KBM-7 (cell line): ENCODE data around the gene GPRASP1.
"Not testable (repeated sequence)": the region's sequence is repeated elsewhere in the genome, so short reads cannot be mapped to it uniquely, and the experiment has no call there.

Source experiments
- DNase-seq: peaks from one replicate; pipeline ENCODE4 v3.0.0-alpha.2; 2015
- in situ Hi-C: fragments of 300-500 bp; cut with MboI; formaldehyde crosslinking; loops from 2 replicates; pipeline ENCODE4 v1.14.3; 2020; ENCODE audit warnings: low sequenced_read_pairs, low pct_unique_long_range_greater_than_20kb, mixed read lengths

The GPRASP1 gene, protein sequence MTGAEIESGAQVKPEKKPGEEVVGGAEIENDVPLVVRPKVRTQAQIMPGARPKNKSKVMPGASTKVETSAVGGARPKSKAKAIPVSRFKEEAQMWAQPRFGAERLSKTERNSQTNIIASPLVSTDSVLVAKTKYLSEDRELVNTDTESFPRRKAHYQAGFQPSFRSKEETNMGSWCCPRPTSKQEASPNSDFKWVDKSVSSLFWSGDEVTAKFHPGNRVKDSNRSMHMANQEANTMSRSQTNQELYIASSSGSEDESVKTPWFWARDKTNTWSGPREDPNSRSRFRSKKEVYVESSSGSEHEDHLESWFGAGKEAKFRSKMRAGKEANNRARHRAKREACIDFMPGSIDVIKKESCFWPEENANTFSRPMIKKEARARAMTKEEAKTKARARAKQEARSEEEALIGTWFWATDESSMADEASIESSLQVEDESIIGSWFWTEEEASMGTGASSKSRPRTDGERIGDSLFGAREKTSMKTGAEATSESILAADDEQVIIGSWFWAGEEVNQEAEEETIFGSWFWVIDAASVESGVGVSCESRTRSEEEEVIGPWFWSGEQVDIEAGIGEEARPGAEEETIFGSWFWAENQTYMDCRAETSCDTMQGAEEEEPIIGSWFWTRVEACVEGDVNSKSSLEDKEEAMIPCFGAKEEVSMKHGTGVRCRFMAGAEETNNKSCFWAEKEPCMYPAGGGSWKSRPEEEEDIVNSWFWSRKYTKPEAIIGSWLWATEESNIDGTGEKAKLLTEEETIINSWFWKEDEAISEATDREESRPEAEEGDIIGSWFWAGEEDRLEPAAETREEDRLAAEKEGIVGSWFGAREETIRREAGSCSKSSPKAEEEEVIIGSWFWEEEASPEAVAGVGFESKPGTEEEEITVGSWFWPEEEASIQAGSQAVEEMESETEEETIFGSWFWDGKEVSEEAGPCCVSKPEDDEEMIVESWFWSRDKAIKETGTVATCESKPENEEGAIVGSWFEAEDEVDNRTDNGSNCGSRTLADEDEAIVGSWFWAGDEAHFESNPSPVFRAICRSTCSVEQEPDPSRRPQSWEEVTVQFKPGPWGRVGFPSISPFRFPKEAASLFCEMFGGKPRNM (N-terminal part only)

GRCh38 chrX:102651242-102652011 is at the start of gene GPRASP1:
Gene GPRASP1 (plus strand): TSS chrX:102651483. CDS start chrX:102653914, 2,431 bp downstream.
- DNase-seq = no peak
- in situ Hi-C loops = no loop called here

GRCh38 chrX:102604327-102604726 is 47.0 kb upstream of the GPRASP1 start:
- in situ Hi-C loops = no loop called here
- DNase-seq = peak; percentile 11

- in situ Hi-C loops = no loop called here
- DNase-seq = no peak
These were observed 45.2 kb upstream of the GPRASP1 start for GRCh38 chrX:102606115-102606514.

- DNase-seq = no peak
These were observed 40.4 kb upstream of the GPRASP1 start for GRCh38 chrX:102610905-102611304.

DNA sequence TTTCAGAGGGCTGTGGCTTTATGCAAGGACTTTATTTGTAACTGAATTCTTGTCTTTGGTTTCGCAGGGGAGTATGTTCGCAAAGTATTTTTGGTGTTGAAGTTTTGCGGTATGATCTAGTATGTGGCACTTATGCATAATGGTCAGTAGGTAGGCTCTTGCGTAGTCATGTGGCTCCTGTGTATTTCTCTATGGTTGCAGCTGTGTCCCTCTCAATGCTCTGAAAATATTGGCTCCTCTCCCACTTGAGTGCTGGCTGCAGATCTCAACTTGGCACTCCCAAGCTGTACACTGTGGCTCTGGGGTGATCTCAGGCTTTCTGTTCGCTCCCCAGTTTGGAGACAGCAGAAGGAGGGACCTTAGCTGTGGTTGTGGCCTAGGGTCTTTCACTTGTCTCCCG is 27.2 kb upstream of the GPRASP1 start:
- DNase-seq = no peak
- in situ Hi-C loops = no loop called here

More at GRCh38 chrX:102610905-102611304, 40.4 kb upstream of the GPRASP1 start:
- in situ Hi-C loops = no loop called here

DNA sequence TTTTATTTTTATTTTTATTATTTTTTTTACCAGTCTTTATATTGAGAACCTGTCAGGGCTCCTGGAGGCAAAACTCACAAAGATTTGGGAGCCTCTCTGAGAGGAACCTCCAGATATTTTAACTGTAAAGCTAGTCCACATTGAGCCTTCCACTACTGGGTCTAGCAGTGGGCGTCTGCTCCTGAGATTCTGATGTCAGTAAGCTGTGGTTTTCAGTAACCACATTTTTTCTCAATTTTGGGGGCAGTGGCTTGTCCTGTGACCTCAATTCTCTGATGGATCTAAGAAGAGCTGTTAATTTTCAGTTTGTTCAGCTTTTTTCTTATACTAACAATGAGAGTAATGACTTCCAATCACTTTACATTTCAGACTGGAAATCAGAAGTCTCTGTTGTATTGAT is 23.6 kb upstream of the GPRASP1 start:
- in situ Hi-C loops = no loop called here
- DNase-seq = no peak

- in situ Hi-C loops = no loop called here
- DNase-seq = no peak
These were observed 13.7 kb upstream of the GPRASP1 start for GRCh38 chrX:102637561-102637960.

DNA sequence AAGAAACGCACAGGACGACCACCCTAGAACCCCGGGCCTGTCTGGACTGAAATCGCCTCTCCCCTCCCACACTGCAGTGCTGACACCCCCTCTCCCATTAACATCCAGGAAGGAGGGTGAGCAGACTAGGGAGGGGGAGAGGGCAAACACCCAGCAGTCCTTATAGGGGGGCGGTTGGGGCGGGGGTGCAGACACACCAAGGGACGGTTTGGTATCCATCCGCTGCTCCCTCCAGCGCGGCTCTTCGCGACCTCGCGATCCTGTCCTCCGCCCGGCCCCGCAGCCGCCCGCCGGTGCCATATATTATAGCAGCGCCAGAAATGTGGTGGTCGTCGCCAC is 411 bp upstream of the GPRASP1 start:
- in situ Hi-C loops = no loop called here
- no peak for DNase-seq

GRCh38 chrX:102652031-102652688 is 877 bp downstream of the GPRASP1 start:
- in situ Hi-C loops = no loop called here
- no peak for DNase-seq

GRCh38 chrX:102654696-102655095 is 3.4 kb downstream of the GPRASP1 start:
- in situ Hi-C loops = no loop called here
- DNase-seq = no peak

DNA sequence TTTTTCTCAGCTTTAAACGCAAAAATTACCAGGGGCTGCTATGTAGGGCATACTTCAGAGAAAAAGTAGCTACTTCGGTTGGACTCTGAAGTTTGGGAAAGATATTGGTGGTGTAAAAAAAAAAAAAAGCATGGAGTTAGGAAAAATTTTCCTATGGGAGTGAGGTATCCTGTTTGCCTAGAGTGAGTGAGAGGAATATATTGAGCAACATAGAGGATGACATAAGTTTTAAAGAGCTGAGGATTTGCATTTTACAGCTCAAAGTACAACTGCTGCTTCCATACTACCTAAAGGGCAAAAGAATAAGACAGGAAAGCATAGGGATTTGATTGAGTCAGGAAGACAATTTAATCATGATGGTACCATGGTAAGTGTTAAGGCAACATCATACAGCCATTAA is 7.3 kb downstream of the GPRASP1 start:
- DNase-seq = no peak
- in situ Hi-C loops = no loop called here

GRCh38 chrX:102659790-102660757 is 8.8 kb downstream of the GPRASP1 start:
- no peak for DNase-seq
- in situ Hi-C loops = no loop called here

DNA sequence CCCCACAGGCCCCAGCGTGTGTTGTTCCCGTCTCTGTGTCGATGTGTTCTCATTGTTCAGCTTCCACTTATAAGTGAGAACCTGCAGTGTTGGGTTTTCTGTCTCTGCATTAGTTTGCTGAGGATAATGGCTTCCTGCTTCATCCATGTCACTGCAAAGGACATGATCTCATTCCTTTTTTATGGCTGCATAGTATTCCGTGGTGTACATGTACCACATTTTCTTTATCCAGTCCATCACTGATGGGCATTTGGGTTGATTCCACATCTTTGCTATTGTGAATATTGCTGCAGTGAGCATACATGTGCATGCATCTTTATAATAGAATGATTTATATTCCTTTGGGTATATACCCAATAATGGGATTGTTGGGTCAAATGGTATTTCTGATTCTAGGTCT is 12.5 kb downstream of the GPRASP1 start:
- DNase-seq, in situ Hi-C loops: not testable (repeated sequence)

GRCh38 chrX:102667034-102667433 is 15.8 kb downstream of the GPRASP1 start:
- in situ Hi-C loops = not testable (repeated sequence)

DNA sequence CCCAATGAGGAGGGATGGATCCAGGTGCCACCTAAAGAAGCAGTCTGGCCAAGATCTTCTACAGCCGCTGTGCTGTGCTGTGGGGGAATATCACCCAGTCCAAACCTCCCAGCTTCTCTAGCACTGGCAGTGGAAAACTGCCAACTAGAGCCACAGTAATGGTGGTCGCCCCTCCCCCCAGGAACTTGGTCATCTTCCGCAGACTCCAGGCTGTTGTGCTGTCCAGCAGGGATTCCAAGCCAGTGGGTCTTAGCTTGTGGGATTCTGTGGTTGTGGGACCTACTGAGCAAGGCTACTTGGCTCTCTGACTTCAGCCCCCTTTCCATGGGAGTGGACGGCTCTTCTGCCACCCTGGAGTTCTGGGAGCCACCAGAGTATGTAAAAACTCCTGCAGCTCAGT is 18.2 kb downstream of the GPRASP1 start:
- in situ Hi-C loops = no loop called here
- DNase-seq = no peak

More at GRCh38 chrX:102667034-102667433, 15.8 kb downstream of the GPRASP1 start:
- DNase-seq = not testable (repeated sequence)

DNA sequence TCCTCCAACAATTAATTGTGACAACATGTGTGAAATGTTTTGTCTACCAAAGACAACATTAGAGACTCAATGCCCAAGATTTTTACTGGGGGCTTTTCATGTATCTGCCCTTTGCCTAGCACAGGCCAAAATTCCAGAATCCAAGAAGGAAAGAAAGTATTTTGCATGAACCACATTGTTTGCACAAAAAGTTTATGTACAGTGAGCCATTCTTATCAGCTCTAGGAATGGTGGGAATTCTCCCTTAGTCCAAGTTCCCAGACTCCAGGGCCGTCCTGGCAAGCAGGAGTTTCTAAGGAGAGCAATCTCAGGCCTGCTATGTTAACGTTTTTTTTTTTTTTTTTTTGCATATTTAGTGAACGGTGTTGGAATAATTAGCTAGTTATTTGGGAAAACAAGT is 21.6 kb downstream of the GPRASP1 start:
- DNase-seq = no peak
- in situ Hi-C loops = no loop called here

DNA sequence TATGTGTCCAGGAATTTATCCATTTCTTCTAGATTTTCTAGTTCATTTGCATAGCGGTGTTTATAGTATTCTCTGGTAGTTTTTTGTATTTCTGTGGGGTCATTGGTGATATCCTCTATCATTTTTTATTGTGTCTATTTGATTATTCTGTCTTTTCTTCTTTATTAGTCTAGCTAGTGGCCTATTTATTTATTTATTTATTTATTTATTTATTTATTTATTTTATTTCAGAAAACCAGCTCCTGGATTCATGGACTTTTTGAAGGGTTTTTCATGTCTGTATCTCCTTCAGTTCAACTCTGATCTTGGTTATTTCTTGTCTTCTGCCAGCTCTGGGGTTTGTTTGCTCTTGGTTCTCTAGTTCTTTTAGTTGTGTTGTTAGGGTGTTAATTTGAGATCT is 26.2 kb downstream of the GPRASP1 start:
- DNase-seq, in situ Hi-C loops: not testable (repeated sequence)
